Common myeloid progenitor, CD34-positive (primary cell): ENCODE data around the gene ABHD16B.

Source experiments
- CTCF ChIA-PET: fragments of 350-600 bp; sonication (Branson Sonifier 250); formaldehyde crosslinking; loops from one replicate; lab custom pipeline; 2021; ENCODE audit warnings: antibody characterized with exemption; lab: Charles Lee
- POLR2A ChIA-PET: fragments of 350-600 bp; sonication (Branson Sonifier 250); formaldehyde crosslinking; loops from one replicate; lab custom pipeline; 2021; ENCODE audit warnings: antibody characterized with exemption; lab: Charles Lee
- DNase-seq, 3 donors: peaks; one replicate each; pipeline versions ENCODE4 v3.0.0 to v3.0.0-alpha.2; 2013
- H3K27ac ChIP-seq, 2 experiments: 1 replicate in 1 of 2; 2 replicates in 1 of 2; pipeline ENCODE4 v1.7.0; 2013; ENCODE audit warnings: inconsistent platforms in 2 of 2, low read length in 2 of 2, mild to moderate bottlenecking in 2 of 2, low read depth in 1 of 2, moderate library complexity in 1 of 2; ENCODE audit not compliant: severe bottlenecking in 2 of 2, insufficient read depth in 1 of 2, poor library complexity in 1 of 2
- H3K27me3 ChIP-seq, 5 experiments: replicated peaks in 2 of 5; 1 replicate in 3 of 5; 2 replicates in 2 of 5; pipeline versions ENCODE4 v1.6.1 to v1.7.0; 2013; ENCODE audit warnings: low read length in 4 of 5, mild to moderate bottlenecking in 2 of 5, moderate library complexity in 2 of 5, inconsistent platforms in 1 of 5; ENCODE audit not compliant: insufficient read depth in 5 of 5, control insufficient read depth in 4 of 5
- H3K36me3 ChIP-seq, 4 experiments: 1 replicate in 2 of 4; 2 replicates in 2 of 4; pipeline versions ENCODE4 v1.6.1 to v1.7.0; 2013; ENCODE audit warnings: low read length in 3 of 4, control low read depth in 1 of 4, mild to moderate bottlenecking in 1 of 4; ENCODE audit not compliant: control insufficient read depth in 4 of 4, insufficient read depth in 4 of 4
- H3K4me1 ChIP-seq, 4 experiments: 1 replicate in 3 of 4; 2 replicates in 1 of 4; pipeline versions ENCODE4 v1.6.1 to v1.7.1; 2013; ENCODE audit warnings: low read length in 3 of 4, mild to moderate bottlenecking in 3 of 4, control low read depth in 1 of 4, inconsistent platforms in 1 of 4, moderate library complexity in 1 of 4; ENCODE audit not compliant: control insufficient read depth in 4 of 4, insufficient read depth in 4 of 4; ENCODE audit errors: control extremely low read depth in 1 of 4
- H3K4me3 ChIP-seq, 7 experiments: 1 replicate in 4 of 7; 2 replicates in 3 of 7; pipeline versions ENCODE4 v1.5.1 to v1.7.0; 2013; ENCODE audit warnings: mild to moderate bottlenecking in 7 of 7, low read length in 6 of 7, moderate library complexity in 6 of 7, inconsistent platforms in 2 of 7, low read depth in 2 of 7, control low read depth in 1 of 7; ENCODE audit not compliant: insufficient read depth in 4 of 7, control insufficient read depth in 1 of 7; ENCODE audit errors: extremely low read depth in 1 of 7
- H3K9me3 ChIP-seq, 5 experiments: 1 replicate in 4 of 5; 2 replicates in 1 of 5; pipeline versions ENCODE4 v1.6.1 to v1.7.1; 2013; ENCODE audit warnings: low read length in 4 of 5, mild to moderate bottlenecking in 2 of 5, inconsistent platforms in 1 of 5, low read depth in 1 of 5, moderate library complexity in 1 of 5; ENCODE audit not compliant: control insufficient read depth in 4 of 5, insufficient read depth in 2 of 5; ENCODE audit errors: control extremely low read depth in 1 of 5
- WGBS: methylation state at CpG from one replicate; pipeline ENCODE4 v1.1.5; 2013; ENCODE audit not compliant: insufficient coverage; 5-methylcytosine and 5-hydroxymethylcytosine counted together

The ABHD16B gene

DNA sequence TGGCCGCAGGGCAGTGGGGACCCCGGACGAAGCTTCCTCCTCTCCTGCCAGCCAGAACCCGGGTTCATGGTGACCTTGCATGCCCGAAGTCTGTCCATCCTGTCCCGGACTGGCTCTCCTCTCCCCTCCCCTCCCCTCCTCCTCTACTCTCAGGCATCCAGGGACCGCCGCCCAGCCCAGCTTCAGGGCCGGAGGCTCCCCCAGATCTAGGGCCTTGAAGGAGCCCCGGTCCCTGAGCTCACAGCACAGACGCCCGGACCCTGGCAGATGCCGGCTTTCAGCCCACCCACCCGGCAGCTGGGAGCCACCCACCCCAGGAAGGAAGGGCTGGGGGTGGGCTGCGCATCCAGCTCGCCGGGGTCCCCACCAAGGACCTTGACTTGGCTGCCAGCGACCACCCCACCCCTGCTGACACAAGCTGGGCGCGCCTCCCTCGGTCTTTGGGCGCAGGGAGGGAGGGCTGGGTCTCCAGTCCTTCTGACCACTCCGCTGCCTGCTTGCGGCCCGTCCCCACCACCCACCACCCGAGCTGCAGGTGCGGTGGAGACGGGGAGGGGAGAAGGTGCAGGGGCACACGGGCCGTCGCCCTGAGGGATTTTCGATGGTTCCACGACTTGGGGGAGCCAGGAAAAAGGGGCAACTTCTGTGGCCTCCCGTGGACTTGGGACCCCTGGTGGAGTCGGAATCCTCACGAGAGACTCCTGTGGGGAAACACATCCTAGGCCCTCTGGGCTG lies 5.8 kb upstream of the ABHD16B start:
- Histone ChIP-seq H3K36me3 (no peaks in the 10 kb centered on the region), H3K4me1 (peaks cover 0 to 83% (median 75%) of the 10 kb centered on the region in 4 experiments), H3K27ac (no peak overlapping the region), H3K4me3 (peak overlapping the region in 3 of 7 experiments; percentile 19 to 59 (median 53)), H3K27me3 (no peaks in the 10 kb centered on the region), H3K9me3 (no peaks in the 10 kb centered on the region)
- ChIA-PET CTCF (interaction anchor here (0.6 to 2.5 kb wide), 3 partner anchors 9 to 318 kb away, joined by 3 to 12 read pairs (median 4); partner anchors contain the start of gene TPD52L2), POLR2A (interaction anchor here (0.6 kb wide), 1 partner anchor 10 kb away, joined by 3 read pairs; the partner anchor contains the start of gene TPD52L2)
- DNase-seq: no peak
- 81% methylated on average over 24 of the region's 36 CpGs for WGBS

DNA sequence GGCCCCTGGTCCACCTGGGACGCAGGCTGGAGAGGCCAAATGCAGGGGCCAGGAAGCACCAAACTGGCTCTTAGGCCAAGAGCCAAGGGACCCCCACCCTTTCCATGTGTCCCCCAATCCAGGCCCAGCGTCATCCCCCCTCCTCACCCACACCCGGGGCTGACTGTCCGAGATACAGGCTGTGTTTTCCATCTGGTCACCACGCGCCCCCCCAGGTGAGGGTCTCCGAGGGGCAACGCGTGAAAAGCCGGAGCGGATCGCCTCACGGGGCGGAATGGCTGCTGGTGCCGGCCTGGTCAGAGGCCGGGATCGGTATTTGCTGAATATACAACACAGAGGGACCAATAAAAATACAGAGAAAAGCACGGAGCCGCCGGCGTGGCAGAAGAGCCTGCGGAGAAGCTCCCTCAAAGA lies 5.2 kb upstream of the ABHD16B start:
- Histone ChIP-seq H3K9me3 (no peaks in the 10 kb centered on the region), H3K27ac (no peak overlapping the region), H3K4me3 (no peak overlapping the region), H3K36me3 (peaks cover 0 to under 1% (median 0%) of the 10 kb centered on the region in 4 experiments), H3K27me3 (no peaks in the 10 kb centered on the region), H3K4me1 (peaks cover 0 to 83% (median 75%) of the 10 kb centered on the region in 4 experiments)
- ChIA-PET POLR2A (no interaction called here), CTCF (interaction anchor here (0.6 to 1.1 kb wide), 2 partner anchors 42 to 318 kb away, joined by 3 to 4 read pairs; no protein-coding TSS in a partner anchor)
- 95% methylated on average over 20 of the region's 22 CpGs for WGBS
- DNase-seq: no peak

DNA sequence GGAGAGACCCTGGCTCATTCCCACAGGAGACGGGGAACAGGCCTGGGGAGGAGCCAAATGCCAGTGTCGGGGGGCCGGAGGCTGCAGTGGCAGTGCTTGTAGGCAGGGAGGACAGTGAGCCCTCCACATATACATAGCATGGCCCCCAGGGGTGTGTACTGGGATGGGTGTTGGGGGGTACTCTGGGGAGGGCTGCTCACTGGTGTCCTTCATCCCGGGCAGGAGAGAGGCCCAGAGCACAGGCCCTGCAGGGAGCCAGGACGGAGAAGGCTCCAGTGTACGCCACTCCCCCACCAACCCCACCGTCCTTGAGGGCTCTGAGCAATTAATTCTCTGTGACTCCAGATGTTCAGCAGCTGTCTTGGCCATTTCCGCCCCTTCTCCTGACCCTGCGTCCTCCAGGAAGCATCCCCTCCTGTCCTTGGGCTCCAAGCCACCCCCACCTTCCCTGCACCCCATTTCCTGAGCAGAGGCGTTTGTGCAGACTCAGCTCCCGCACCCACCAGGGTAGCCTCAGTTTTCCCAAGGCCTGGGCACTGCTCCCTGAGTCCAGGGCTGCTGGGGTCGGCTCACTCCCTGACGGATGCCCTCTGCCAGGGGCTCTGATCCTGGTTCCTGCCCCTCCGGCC lies 3.4 kb upstream of the ABHD16B start:
- H3K4me3 ChIP-seq: peak overlapping the region in 6 of 7 experiments; percentile 11 to 70 (median 46)
- peaks cover 0 to 94% (median 76%) of the 10 kb centered on the region in 4 experiments for H3K4me1 ChIP-seq
- 18% methylated on average over 11 of the region's 14 CpGs for WGBS
- H3K27me3 ChIP-seq: no peaks in the 10 kb centered on the region
- H3K36me3 ChIP-seq: peaks cover 0 to 17% (median 11%) of the 10 kb centered on the region in 4 experiments
- H3K9me3 ChIP-seq: no peaks in the 10 kb centered on the region
- no peak overlapping the region for H3K27ac ChIP-seq
- no peak for DNase-seq
- ChIA-PET CTCF (interaction anchor here (0.9 to 1.8 kb wide), 7 partner anchors 12 to 73 kb away, joined by 3 to 5 read pairs (median 3); no protein-coding TSS in a partner anchor), POLR2A (interaction anchor here (1.0 to 2.4 kb wide), 2 partner anchors 10 to 27 kb away, joined by 4 to 8 read pairs; no protein-coding TSS in a partner anchor)

DNA sequence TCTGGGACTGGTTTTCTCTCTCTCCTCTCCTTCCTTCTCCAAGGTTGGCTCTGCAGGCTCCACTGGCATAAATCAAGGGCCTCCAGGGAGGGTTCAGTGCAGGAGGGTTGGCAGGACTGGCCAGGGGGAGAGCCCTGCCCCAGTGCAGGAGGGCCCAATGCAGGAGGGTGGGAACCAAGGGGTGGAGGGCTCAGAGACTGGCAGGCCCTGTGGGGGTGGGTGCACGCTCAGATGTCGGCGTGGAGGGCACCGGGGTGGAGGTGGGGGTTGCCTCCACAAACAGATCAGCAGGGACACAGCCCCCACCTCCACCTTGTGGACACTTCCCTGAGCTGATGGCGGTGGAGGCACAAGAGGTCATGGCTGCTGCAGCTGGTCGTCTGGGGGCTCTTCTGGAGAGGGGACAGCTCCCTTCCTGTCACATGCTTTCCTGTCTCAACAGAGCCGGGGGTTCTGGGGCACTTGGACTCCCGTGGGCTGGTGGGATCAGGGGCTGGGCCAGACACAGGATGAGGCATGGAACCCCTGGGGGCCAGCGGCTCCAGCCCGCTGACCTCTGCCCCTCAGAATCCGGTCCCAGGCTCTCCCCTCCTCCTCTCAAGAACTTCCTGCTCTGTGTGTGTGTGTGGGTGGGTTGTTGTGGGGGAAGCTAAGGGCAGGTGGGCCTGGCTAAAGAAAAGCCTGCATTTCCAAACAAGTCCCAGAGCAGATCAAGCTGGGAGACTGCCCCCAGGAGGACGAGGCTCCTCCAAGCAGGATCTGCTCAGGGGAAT lies 2.7 kb upstream of the ABHD16B start:
- H3K4me3 ChIP-seq: peak overlapping the region in 6 of 7 experiments; percentile 32 to 70 (median 49)
- WGBS: 0% methylated on average over 8 of the region's 12 CpGs
- POLR2A ChIA-PET: interaction anchor here (1.0 to 2.4 kb wide), 4 partner anchors 11 to 55 kb away, joined by 3 to 8 read pairs (median 4); no protein-coding TSS in a partner anchor
- H3K9me3 ChIP-seq: no peaks in the 10 kb centered on the region
- peak overlapping the region; percentile 15 to 64 for H3K27ac ChIP-seq
- CTCF ChIA-PET: interaction anchor here (0.9 to 1.8 kb wide), 9 partner anchors 11 to 74 kb away, joined by 3 to 5 read pairs (median 3); no protein-coding TSS in a partner anchor
- peaks cover 0 to 20% (median 11%) of the 10 kb centered on the region in 4 experiments for H3K36me3 ChIP-seq
- peaks cover 0 to 98% (median 78%) of the 10 kb centered on the region in 4 experiments for H3K4me1 ChIP-seq
- peak in 2 of 3 donors; percentile 51 to 63 for DNase-seq
- no peaks in the 10 kb centered on the region for H3K27me3 ChIP-seq

DNA sequence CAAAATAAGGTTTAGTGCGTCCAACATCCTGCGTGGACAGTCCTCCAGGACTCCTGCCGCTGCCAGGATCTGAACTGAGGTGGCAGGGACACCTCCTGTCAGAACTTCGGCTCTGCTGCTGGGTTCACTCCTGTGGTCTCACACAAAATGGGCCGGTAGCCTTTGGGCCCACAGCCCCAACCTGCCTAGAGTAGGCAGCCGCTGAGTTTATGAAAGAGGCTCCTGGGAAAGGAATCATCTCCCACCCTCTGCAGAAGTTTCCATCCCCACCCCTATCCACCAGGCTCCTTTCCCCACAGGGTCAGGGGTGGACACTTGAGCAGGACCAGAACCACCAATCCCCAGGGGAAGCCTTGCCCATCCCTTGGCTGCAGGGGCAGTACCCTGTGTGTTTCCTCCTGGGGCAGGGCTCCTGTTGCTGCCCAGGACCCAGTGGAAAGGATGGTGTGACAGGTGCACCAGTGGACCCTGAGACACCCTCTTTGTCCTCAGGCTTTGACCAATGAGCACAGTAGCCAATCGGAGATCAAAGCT lies 2.1 kb upstream of the ABHD16B start:
- Histone ChIP-seq H3K36me3 (peaks cover 0 to 20% (median 11%) of the 10 kb centered on the region in 4 experiments), H3K27me3 (no peaks in the 10 kb centered on the region), H3K27ac (peak overlapping the region; percentile 15 to 64), H3K4me1 (peaks cover 0 to 97% (median 77%) of the 10 kb centered on the region in 4 experiments), H3K9me3 (no peaks in the 10 kb centered on the region), H3K4me3 (peak overlapping the region in 4 of 7 experiments; percentile 36 to 70 (median 60))
- CTCF ChIA-PET: interaction anchor here (0.9 to 1.8 kb wide), 9 partner anchors 12 to 74 kb away, joined by 3 to 5 read pairs (median 3); no protein-coding TSS in a partner anchor
- 50% methylated on average over 7 of the region's 7 CpGs for WGBS
- POLR2A ChIA-PET: interaction anchor here (1.0 to 2.4 kb wide), 4 partner anchors 12 to 56 kb away, joined by 3 to 8 read pairs (median 4); no protein-coding TSS in a partner anchor
- no peak for DNase-seq
